Sigmoid colon (tissue), 7 donors: Measurements from ENCODE around the gene SP8. TPM values are rescaled to one million over a fixed set of nuclear protein-coding genes. Genes with fewer than 3 reads are reported as not detected.

Source experiments
- DNase-seq: peaks from one replicate; pipeline ENCODE4 v3.0.0-alpha.2; 2019
- H3K27ac ChIP-seq, 4 donors: fragments of 200-600 bp; sonication (generic); one replicate each; pipeline ENCODE4 v1.5.1; 2016 to 2019; ENCODE audit warnings: mild to moderate bottlenecking in 1 of 4
- H3K27me3 ChIP-seq, 3 donors: fragments of 200-600 bp; sonication (generic); one replicate each; pipeline ENCODE4 v1.5.1; 2019; ENCODE audit warnings: mild to moderate bottlenecking in 1 of 3
- H3K36me3 ChIP-seq, 4 donors: fragments of 200-600 bp; sonication (generic); one replicate each; pipeline ENCODE4 v1.5.1; 2016 to 2019
- H3K4me1 ChIP-seq, 4 donors: fragments of 200-600 bp; sonication (generic); one replicate each; pipeline ENCODE4 v1.5.1; 2017 to 2019
- H3K4me3 ChIP-seq, 4 donors: fragments of 200-600 bp; sonication (generic); one replicate each; pipeline ENCODE4 v1.5.1; 2017 to 2019; ENCODE audit warnings: mild to moderate bottlenecking in 2 of 4, moderate library complexity in 1 of 4
- H3K9me3 ChIP-seq, 4 donors: fragments of 200-600 bp in 3 of 4; sonication (generic) in 3 of 4; one replicate each; pipeline versions ENCODE4 v1.5.1 to v1.6.1; 2013 to 2019
- EP300 ChIP-seq, 4 donors: sonication (generic); formaldehyde crosslinking; IDR thresholded peaks; one replicate each; pipeline ENCODE4 v1.6.1; 2017; ENCODE audit warnings: antibody characterized with exemption in 4 of 4
- POLR2A ChIP-seq, 2 donors: fragments of 450-650 bp; IDR thresholded peaks; one replicate each; pipeline ENCODE4 v1.6.1; 2016; ENCODE audit warnings: antibody characterized with exemption in 2 of 2, mild to moderate bottlenecking in 2 of 2, moderate library complexity in 2 of 2
- POLR2AphosphoS5 ChIP-seq, 4 donors: sonication (generic); formaldehyde crosslinking; IDR thresholded peaks; one replicate each; pipeline ENCODE4 v1.6.1; 2017; ENCODE audit warnings: antibody characterized with exemption in 4 of 4
- WGBS, 2 donors: extraction: QIAGEN DNeasy Blood & Tissue Kit; methylation state at CpG; one replicate each; pipeline ENCODE4 v1.1.7; 2013; 5-methylcytosine and 5-hydroxymethylcytosine counted together
- intact Hi-C: fragments of 100-400 bp; cut with DNase I; formaldehyde crosslinking; loops from one replicate; pipeline ENCODE4 v1.15.1; 2023
- polyA plus RNA-seq, 3 donors: library from polyadenylated mRNA; stranded (reverse); fragments of 200-250 nt; gene quantifications; one replicate each; pipeline ENCODE4 v1.2.3, GENCODE V29; 2013
- total RNA-seq, 4 donors: library from RNA; depleted of rRNA; stranded (reverse); fragments of >200 nt; gene quantifications; one replicate each; pipeline ENCODE4 v1.1.0, GENCODE V29; 2016
- TF ChIP-seq, protein P1 (sequence below), 4 experiments: fragments of 450-650 bp in 3 of 4; fragments of 200-600 bp in 1 of 4; IDR thresholded peaks; one replicate each; pipeline ENCODE4 v1.5.1; 2016 to 2019; ENCODE audit warnings: antibody characterized with exemption in 4 of 4, mild to moderate bottlenecking in 3 of 4, moderate library complexity in 2 of 4
- donor health status: healthy with polysubstance abuse.
- donor health status: Bipolar disorder and iron deficiency.
- donor health status: healthy.

Gene SP8
- total and polyA plus RNA-seq, 7 donors: not detected

DNA sequence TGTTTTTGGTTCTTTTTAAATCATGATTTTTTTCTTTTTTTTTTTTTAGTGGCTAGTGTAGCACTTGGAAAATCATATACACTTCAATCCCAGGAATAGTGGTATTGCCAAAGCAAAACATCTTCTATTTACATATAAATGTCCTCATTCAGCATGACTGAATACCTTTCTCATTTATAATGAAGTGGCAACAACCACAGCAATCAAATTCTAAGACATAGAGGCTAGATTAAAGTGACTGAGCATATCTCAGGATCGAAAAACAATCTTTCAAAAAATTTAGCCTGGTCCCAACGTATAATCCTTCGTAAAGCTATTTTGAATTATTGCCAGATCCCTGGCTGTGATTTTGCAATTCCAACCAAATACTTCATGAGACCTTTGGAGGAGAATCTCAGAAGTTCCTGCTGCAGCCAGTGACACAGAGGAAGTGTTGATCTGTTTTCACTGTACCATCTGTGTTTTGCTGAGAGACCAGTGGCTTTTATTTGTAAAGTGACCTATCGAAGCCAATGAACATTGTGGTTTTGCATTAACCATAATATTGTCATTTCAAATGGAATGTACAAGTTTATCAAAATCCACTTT is 29.8 kb upstream of the SP8 start:
- H3K27ac ChIP-seq: no peak overlapping the region
- no peaks in the 10 kb centered on the region for H3K36me3 ChIP-seq
- no peak overlapping the region for H3K4me3 ChIP-seq
- 56 to 60% methylated on average over 4 of the region's 4 CpGs for WGBS, 2 donors
- intact Hi-C loops: no loop called here
- H3K4me1 ChIP-seq: no peaks in the 10 kb centered on the region
- no peak for DNase-seq
- no peaks in the 10 kb centered on the region for H3K27me3 ChIP-seq
- TF ChIP-seq EP300 (IDR thresholded peaks at IDR 0.05): no peak
- TF ChIP-seq, protein P1, sequence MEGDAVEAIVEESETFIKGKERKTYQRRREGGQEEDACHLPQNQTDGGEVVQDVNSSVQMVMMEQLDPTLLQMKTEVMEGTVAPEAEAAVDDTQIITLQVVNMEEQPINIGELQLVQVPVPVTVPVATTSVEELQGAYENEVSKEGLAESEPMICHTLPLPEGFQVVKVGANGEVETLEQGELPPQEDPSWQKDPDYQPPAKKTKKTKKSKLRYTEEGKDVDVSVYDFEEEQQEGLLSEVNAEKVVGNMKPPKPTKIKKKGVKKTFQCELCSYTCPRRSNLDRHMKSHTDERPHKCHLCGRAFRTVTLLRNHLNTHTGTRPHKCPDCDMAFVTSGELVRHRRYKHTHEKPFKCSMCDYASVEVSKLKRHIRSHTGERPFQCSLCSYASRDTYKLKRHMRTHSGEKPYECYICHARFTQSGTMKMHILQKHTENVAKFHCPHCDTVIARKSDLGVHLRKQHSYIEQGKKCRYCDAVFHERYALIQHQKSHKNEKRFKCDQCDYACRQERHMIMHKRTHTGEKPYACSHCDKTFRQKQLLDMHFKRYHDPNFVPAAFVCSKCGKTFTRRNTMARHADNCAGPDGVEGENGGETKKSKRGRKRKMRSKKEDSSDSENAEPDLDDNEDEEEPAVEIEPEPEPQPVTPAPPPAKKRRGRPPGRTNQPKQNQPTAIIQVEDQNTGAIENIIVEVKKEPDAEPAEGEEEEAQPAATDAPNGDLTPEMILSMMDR (IDR thresholded peaks at IDR 0.05): no peak
- no peak for TF ChIP-seq POLR2AphosphoS5 (IDR thresholded peaks at IDR 0.05)
- no peak for TF ChIP-seq POLR2A (IDR thresholded peaks at IDR 0.05)
- H3K9me3 ChIP-seq: no peaks in the 10 kb centered on the region

DNA sequence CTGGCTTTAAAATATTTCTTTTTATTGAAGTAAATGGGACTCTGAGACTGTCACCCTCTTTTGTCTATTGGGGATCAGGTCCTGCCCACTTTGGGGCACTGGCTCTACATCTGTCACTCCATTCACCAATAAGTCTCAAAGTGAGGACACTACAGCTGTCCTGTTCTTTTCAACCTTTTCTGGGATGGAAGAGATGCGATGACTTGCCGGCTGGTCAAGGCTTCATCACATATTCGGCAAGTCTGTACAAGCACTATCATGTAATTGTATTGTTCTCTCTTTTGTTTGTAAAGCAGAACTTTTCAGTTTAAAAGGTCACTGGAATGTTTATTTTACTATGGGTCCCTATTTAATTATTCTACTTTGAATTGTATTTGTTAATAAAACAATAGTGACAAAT is 17.7 kb upstream of the SP8 start:
- intact Hi-C loops: no loop called here
- no peaks in the 10 kb centered on the region for H3K4me1 ChIP-seq
- H3K36me3 ChIP-seq: no peaks in the 10 kb centered on the region
- no peak overlapping the region for H3K27ac ChIP-seq
- TF ChIP-seq POLR2A (IDR thresholded peaks at IDR 0.05) (no peak), EP300 (IDR thresholded peaks at IDR 0.05) (no peak)
- no peak for DNase-seq
- no peak overlapping the region for H3K4me3 ChIP-seq
- 80 to 86% methylated on average over 3 of the region's 3 CpGs for WGBS, 2 donors
- peaks cover 0 to 15% (median under 1%) of the 10 kb centered on the region in 3 donors for H3K27me3 ChIP-seq
- no peaks in the 10 kb centered on the region for H3K9me3 ChIP-seq

DNA sequence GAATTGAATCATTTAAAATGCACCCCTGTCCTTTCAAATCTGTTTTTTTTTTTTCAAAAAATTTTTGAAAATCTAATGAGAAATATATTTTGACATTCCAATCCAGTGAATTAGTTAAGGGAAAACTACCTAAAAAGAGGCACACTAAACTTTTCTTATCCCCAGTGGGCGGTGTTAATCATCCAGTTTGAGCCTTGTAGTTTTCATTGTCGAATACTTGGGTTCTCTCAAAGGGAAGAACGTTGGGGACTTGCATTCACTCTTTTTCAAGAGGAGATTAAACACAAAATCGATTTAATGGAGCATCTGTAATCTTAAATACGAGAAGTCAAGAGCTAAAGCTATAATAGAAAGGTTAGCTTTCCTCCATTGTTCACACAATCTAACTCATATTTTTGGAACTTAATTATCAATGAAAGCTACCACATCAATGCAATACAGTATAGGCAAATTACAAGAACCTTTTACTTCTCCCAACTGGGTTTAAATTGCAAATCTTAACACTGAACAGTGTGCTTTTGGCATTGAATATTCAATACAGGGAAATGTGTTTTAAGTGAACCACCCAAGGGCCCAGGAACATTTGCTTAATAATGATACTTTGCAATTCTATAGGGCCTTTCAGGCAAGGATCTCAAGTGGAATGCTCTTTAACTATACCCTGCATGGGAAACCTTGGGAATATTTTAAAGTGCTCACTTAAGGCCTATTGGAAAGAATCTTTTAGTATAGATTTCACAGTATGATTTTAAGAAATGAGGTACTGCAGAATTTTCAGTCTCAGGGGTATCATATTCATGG is 13.1 kb upstream of the SP8 start:
- Histone ChIP-seq H3K4me1 (peaks cover 0 to 19% (median 15%) of the 10 kb centered on the region in 4 donors), H3K27me3 (peaks cover 36 to 60% (median 44%) of the 10 kb centered on the region in 3 donors), H3K27ac (no peak overlapping the region), H3K4me3 (no peak overlapping the region), H3K9me3 (no peaks in the 10 kb centered on the region), H3K36me3 (no peaks in the 10 kb centered on the region)
- 49 to 55% methylated on average over 5 of the region's 5 CpGs for WGBS, 2 donors
- no peak for DNase-seq
- TF ChIP-seq EP300 (IDR thresholded peaks at IDR 0.05) (no peak), POLR2A (IDR thresholded peaks at IDR 0.05) (no peak), POLR2AphosphoS5 (IDR thresholded peaks at IDR 0.05) (no peak)
- TF ChIP-seq, protein P1 (IDR thresholded peaks at IDR 0.05): no peak
- intact Hi-C loops: no loop called here

DNA sequence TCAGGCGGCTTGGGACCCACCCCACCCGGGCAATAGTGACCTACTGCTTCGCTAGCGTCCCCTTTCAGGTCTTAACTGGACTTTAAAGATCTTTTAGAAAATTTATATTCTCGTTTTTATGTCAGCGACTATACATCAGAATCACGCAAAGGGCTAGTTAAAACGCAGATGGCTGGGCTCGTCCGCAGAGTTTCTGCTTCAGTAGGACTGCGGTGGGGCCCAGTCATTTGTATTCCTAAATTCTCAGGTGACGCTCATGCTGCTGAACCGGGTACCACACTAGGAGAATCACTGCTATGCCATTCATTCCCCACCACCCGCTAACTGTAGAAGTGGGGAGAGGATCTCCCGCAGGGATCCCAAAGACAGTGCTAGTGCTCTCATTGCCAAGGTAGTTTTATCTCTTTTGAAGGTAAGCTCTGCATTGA is 12.0 kb upstream of the SP8 start:
- Histone ChIP-seq H3K4me1 (peaks cover 0 to 19% (median 15%) of the 10 kb centered on the region in 4 donors), H3K9me3 (no peaks in the 10 kb centered on the region), H3K27ac (no peak overlapping the region), H3K4me3 (peak overlapping the region in 3 of 4 donors; percentile 37 to 53 (median 49)), H3K36me3 (no peaks in the 10 kb centered on the region), H3K27me3 (peaks cover 46 to 71% (median 55%) of the 10 kb centered on the region in 3 donors)
- 2 to 6% methylated on average over 15 of the region's 15 CpGs for WGBS, 2 donors
- intact Hi-C loops: no loop called here
- DNase-seq: no peak
- TF ChIP-seq POLR2AphosphoS5 (IDR thresholded peaks at IDR 0.05) (no peak), EP300 (IDR thresholded peaks at IDR 0.05) (no peak)
- TF ChIP-seq, protein P1 (IDR thresholded peaks at IDR 0.05): no peak

DNA sequence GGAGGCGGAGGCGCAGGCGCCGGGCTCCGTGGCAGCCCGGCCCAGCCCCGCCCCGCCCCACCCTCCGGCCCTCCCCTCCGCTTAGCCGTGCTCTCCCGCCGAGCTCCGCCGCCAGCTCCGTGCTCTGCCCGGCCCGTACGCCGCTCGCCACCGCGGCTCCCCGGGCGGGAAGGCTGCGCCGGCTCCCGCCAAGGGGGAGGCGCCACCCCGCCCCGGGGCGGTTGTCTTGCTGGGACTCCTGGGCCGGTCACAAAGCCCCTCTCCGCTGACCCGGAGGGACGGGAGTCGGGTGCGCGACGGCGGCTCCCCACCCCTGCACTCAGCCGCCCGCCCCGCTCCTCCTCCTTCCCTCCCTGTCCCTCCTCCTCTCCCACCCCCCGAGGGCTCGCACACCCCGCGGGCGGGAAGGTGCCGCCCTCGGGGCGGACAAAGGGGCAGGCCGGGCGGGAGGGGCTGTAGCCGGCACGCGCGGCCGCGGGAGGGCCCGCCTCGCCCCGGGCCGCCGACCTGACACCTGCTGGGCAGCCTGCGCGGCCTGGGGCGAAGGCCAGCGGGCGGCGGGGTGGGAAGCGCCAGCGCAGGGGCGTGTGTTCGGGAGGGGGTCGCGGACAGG is 11.5 kb upstream of the SP8 start:
- WGBS, 2 donors: 1% methylated on average over 77 of the region's 77 CpGs
- no peak for DNase-seq
- TF ChIP-seq EP300 (IDR thresholded peaks at IDR 0.05): no peak
- TF ChIP-seq POLR2A (IDR thresholded peaks at IDR 0.05): no peak
- TF ChIP-seq, protein P1 (IDR thresholded peaks at IDR 0.05): no peak
- no peak for TF ChIP-seq POLR2AphosphoS5 (IDR thresholded peaks at IDR 0.05)
- Histone ChIP-seq H3K27ac (no peak overlapping the region), H3K27me3 (peaks cover 50 to 76% (median 60%) of the 10 kb centered on the region in 3 donors), H3K36me3 (no peaks in the 10 kb centered on the region), H3K4me1 (peaks cover 0 to 19% (median 15%) of the 10 kb centered on the region in 4 donors), H3K4me3 (peak overlapping the region; percentile 24 to 53 (median 43)), H3K9me3 (no peaks in the 10 kb centered on the region)
- intact Hi-C loops: no loop called here
